PFSK-1 (cell line): Measurements from ENCODE around the gene GRAMD1B.

ENCODE experiments used
- POLR2AphosphoS5 ChIP-seq: IDR thresholded peaks from 2 replicates; pipeline ENCODE4 v1.6.1; 2012; ENCODE audit warnings: low read depth, mild to moderate bottlenecking, control low read depth, low read length, moderate library complexity
- REST ChIP-seq, 2 experiments: IDR thresholded peaks; 2 replicates each; pipeline versions ENCODE4 v1.6.1 to v1.8.0; 2011 to 2012; ENCODE audit warnings: low read depth in 2 of 2, low read length in 2 of 2, control low read depth in 1 of 2, inconsistent platforms in 1 of 2, mild to moderate bottlenecking in 1 of 2, moderate library complexity in 1 of 2; ENCODE audit not compliant: insufficient read depth in 1 of 2
- TAF1 ChIP-seq: IDR thresholded peaks from 2 replicates; pipeline ENCODE4 v1.6.1; 2012; ENCODE audit warnings: low read length, control low read depth, borderline replicate concordance; ENCODE audit not compliant: insufficient read depth

GRCh38 chr11:123392431-123392830 lies 37.6 kb upstream of the GRAMD1B start:
- TF ChIP-seq POLR2AphosphoS5 (no peak), REST (IDR thresholded peaks at IDR 0.05; ENCODE audit: insufficient read depth in 1 of 2, low read depth in 2 of 2, low read length in 2 of 2) (no peak), TAF1 (no peak)
